GM23338 (cell line): ENCODE data around the gene PRKCD. TPM values are rescaled to one million over a fixed set of nuclear protein-coding genes. Genes with fewer than 3 reads are reported as not detected.

Experiments
- ATAC-seq: fragments of 200-7000 bp; cut with Tn5 transposase; 3 replicates; pipeline ENCODE4 v1.9.1; 2020
- DNase-seq: peaks from one replicate; pipeline ENCODE4 v3.0.0-alpha.2; 2015; ENCODE audit warnings: low spot score
- H2AFZ ChIP-seq: fragments of 200-600 bp; sonication (generic); 2 replicates; pipeline ENCODE4 v1.8.0; 2016; ENCODE audit warnings: antibody characterized with exemption, mild to moderate bottlenecking, moderate library complexity
- H3F3A ChIP-seq: fragments of 200-600 bp; sonication (generic); replicated peaks from 2 replicates; pipeline ENCODE4 v1.8.0; 2017; ENCODE audit warnings: antibody characterized with exemption, mixed run types, low read depth
- H3K27ac ChIP-seq: fragments of 200-600 bp; sonication (generic); 2 replicates; pipeline ENCODE4 v1.6.1; 2016; ENCODE audit warnings: low read depth
- H3K27me3 ChIP-seq: fragments of 200-600 bp; sonication (generic); 2 replicates; pipeline ENCODE4 v1.8.0; 2016; ENCODE audit warnings: mild to moderate bottlenecking, mixed run types, moderate library complexity; ENCODE audit not compliant: insufficient read depth
- H3K36me3 ChIP-seq: fragments of 200-600 bp; sonication (generic); 2 replicates; pipeline ENCODE4 v1.8.0; 2016; ENCODE audit warnings: mild to moderate bottlenecking; ENCODE audit not compliant: insufficient read depth
- H3K4me1 ChIP-seq: fragments of 200-600 bp; sonication (generic); 2 replicates; pipeline ENCODE4 v1.8.0; 2016; ENCODE audit warnings: mild to moderate bottlenecking, moderate library complexity; ENCODE audit not compliant: insufficient read depth
- H3K4me2 ChIP-seq: fragments of 200-600 bp; sonication (generic); 2 replicates; pipeline ENCODE4 v1.7.1; 2017; ENCODE audit warnings: mixed run types
- H3K4me3 ChIP-seq: fragments of 200-600 bp; sonication (generic); 2 replicates; pipeline ENCODE4 v1.6.1; 2016; ENCODE audit warnings: mixed run types
- H3K79me2 ChIP-seq: fragments of 200-600 bp; sonication (generic); replicated peaks from 2 replicates; pipeline ENCODE4 v1.8.0; 2017; ENCODE audit warnings: mild to moderate bottlenecking; ENCODE audit not compliant: insufficient read depth
- H3K9me2 ChIP-seq: fragments of 200-600 bp; sonication (generic); 2 replicates; pipeline ENCODE4 v1.8.0; 2017; ENCODE audit not compliant: insufficient read depth
- H4K20me1 ChIP-seq: fragments of 200-600 bp; sonication (generic); replicated peaks from 2 replicates; pipeline ENCODE4 v1.8.0; 2017; ENCODE audit warnings: mild to moderate bottlenecking; ENCODE audit not compliant: insufficient read depth
- H3K27ac Mint-ChIP-seq: 2 replicates; pipeline ENCODE4 v1.8.0; 2020; ENCODE audit warnings: inconsistent platforms, mild to moderate bottlenecking, moderate library complexity, mixed read lengths
- H3K27me3 Mint-ChIP-seq: 3 replicates; pipeline ENCODE4 v1.8.0; 2022; ENCODE audit warnings: low read depth, mild to moderate bottlenecking, moderate library complexity, mixed read lengths, inconsistent platforms; ENCODE audit not compliant: insufficient read depth, poor library complexity
- H3K36me3 Mint-ChIP-seq: 3 replicates; pipeline ENCODE4 v1.8.0; 2021; ENCODE audit warnings: low read depth, mild to moderate bottlenecking, inconsistent platforms, moderate library complexity, mixed read lengths
- H3K4me1 Mint-ChIP-seq: 3 replicates; pipeline ENCODE4 v1.8.0; 2020; ENCODE audit warnings: mild to moderate bottlenecking, inconsistent platforms, mixed read lengths
- H3K4me3 Mint-ChIP-seq: 3 replicates; pipeline ENCODE4 v1.8.0; 2021; ENCODE audit warnings: moderate library complexity, mild to moderate bottlenecking, inconsistent platforms, mixed read lengths
- H3K9me3 Mint-ChIP-seq: 3 replicates; pipeline ENCODE4 v1.8.0; 2020; ENCODE audit warnings: moderate library complexity, mild to moderate bottlenecking, inconsistent platforms, mixed read lengths
- CREB1 ChIP-seq: fragments of 250-450 bp; sonication (Bioruptor Pico); IDR thresholded peaks from 2 replicates; pipeline ENCODE4 v1.5.0; 2020; ENCODE audit warnings: low read depth, mild to moderate bottlenecking, moderate library complexity
- CTCF ChIP-seq, 2 experiments: fragments of 200-600 bp in 1 of 2; sonication (generic) in 1 of 2; conservative IDR thresholded peaks; 2 replicates each; pipeline versions ENCODE4 v1.5.1 to v1.6.1; 2016 to 2017; ENCODE audit warnings: antibody characterized with exemption in 2 of 2, low read depth in 2 of 2, mild to moderate bottlenecking in 2 of 2, moderate library complexity in 1 of 2
- ETS1 ChIP-seq: IDR thresholded peaks from 2 replicates; pipeline ENCODE4 v1.6.1; 2016; ENCODE audit warnings: antibody characterized with exemption
- EZH2 ChIP-seq: fragments of 200-600 bp; sonication (generic); IDR thresholded peaks from one replicate; pipeline ENCODE4 v1.8.0; 2017; ENCODE audit warnings: antibody characterized with exemption, mild to moderate bottlenecking, low read depth; ENCODE audit not compliant: unreplicated experiment
- EZH2phosphoT487 ChIP-seq: fragments of 200-600 bp; sonication (generic); IDR thresholded peaks from one replicate; pipeline ENCODE4 v1.8.1; 2018; ENCODE audit warnings: antibody characterized with exemption; ENCODE audit not compliant: unreplicated experiment
- JUNB ChIP-seq: IDR thresholded peaks from one replicate; pipeline ENCODE4 v1.6.1; 2016; ENCODE audit warnings: antibody characterized with exemption; ENCODE audit not compliant: unreplicated experiment
- NANOG ChIP-seq: IDR thresholded peaks from 2 replicates; pipeline ENCODE4 v1.6.1; 2016; ENCODE audit warnings: antibody characterized with exemption, borderline replicate concordance
- POLR2AphosphoS5 ChIP-seq: IDR thresholded peaks from 2 replicates; pipeline ENCODE4 v1.6.1; 2016; ENCODE audit warnings: antibody characterized with exemption, low read depth
- REST ChIP-seq: IDR thresholded peaks from one replicate; pipeline ENCODE4 v1.6.1; 2018; ENCODE audit warnings: antibody characterized with exemption; ENCODE audit not compliant: unreplicated experiment
- STAT1 ChIP-seq: IDR thresholded peaks from one replicate; pipeline ENCODE4 v1.6.1; 2016; ENCODE audit warnings: antibody characterized with exemption; ENCODE audit not compliant: unreplicated experiment
- ZNF114 ChIP-seq: fragments of 250-450 bp; sonication (Bioruptor Pico); IDR thresholded peaks from 2 replicates; pipeline ENCODE4 v1.5.0; 2020; ENCODE audit warnings: mild to moderate bottlenecking, moderate library complexity
- ZNF331 ChIP-seq: fragments of 250-450 bp; sonication (Bioruptor Pico); IDR thresholded peaks from 2 replicates; pipeline ENCODE4 v1.5.0; 2020; ENCODE audit warnings: low read depth, mild to moderate bottlenecking, moderate library complexity
- ZNF462 ChIP-seq: fragments of 250-450 bp; sonication (Bioruptor Pico); IDR thresholded peaks from 2 replicates; pipeline ENCODE4 v1.5.0; 2020; ENCODE audit warnings: mild to moderate bottlenecking, moderate library complexity
- polyA plus RNA-seq: library from polyadenylated mRNA; unstranded; fragments of >200 nt; fragmentation: Nextera tagmentation; extraction: Ambion mirVana; gene quantifications from 2 replicates; pipeline ENCODE4 v1.2.1, GENCODE V29; 2016
- total RNA-seq: library from RNA; depleted of rRNA; stranded (reverse); fragments of >200 nt; shearing (Covaris generic); gene quantifications from 2 replicates; pipeline ENCODE4 v1.2.3, GENCODE V29; 2014

PRKCD gene
- total and polyA plus RNA-seq, 2 experiments from 2014 or later, result 11.3 to 11.8 TPM

GRCh38 chr3:53218131-53218530 is 57.1 kb downstream of the PRKCD start:
- DNase-seq (no peak), ATAC-seq (no peak)
- TF ChIP-seq ETS1, result no peak
- TF ChIP-seq JUNB, result no peak
- TF ChIP-seq EZH2phosphoT487, result no peak
- TF ChIP-seq ZNF114 (CRISPR knock-in tag), result no peak
- no peak for TF ChIP-seq NANOG
- TF ChIP-seq CTCF (conservative IDR thresholded peaks at IDR 0.05; ENCODE audit: low read depth in 2 of 2), result no peak
- TF ChIP-seq ZNF331 (CRISPR knock-in tag), result no peak
- TF ChIP-seq ZNF462 (CRISPR knock-in tag), result no peak
- no peak for TF ChIP-seq EZH2
- no peak for TF ChIP-seq STAT1
- TF ChIP-seq REST, result no peak
- no peak for TF ChIP-seq CREB1
- no peak for TF ChIP-seq POLR2AphosphoS5

More at GRCh38 chr3:53218131-53218530, 57.1 kb downstream of the PRKCD start:
- H3K27ac ChIP-seq, result no peak overlapping the region
- no peak overlapping the region for H3K27ac Mint-ChIP-seq
- H3K9me2 ChIP-seq, result no peaks in the 10 kb centered on the region
- no peak overlapping the region for H3K4me2 ChIP-seq
- H3F3A ChIP-seq, result peaks cover 26% of the 10 kb centered on the region; the same call in 1 of the 2 replicates
- H3K4me1 ChIP-seq, result no peaks in the 10 kb centered on the region
- 0 out of 3 replicates have a peak, but pooled peaks cover 3% of the 10 kb centered on the region for H3K9me3 Mint-ChIP-seq
- peaks cover 52% of the 10 kb centered on the region for H3K27me3 Mint-ChIP-seq
- no peak overlapping the region for H3K4me3 ChIP-seq
- no peaks in the 10 kb centered on the region for H3K36me3 ChIP-seq
- H3K79me2 ChIP-seq, result no peaks in the 10 kb centered on the region
- no peak overlapping the region for H2AFZ ChIP-seq
- no peaks in the 10 kb centered on the region for H3K27me3 ChIP-seq
- no peaks in the 10 kb centered on the region for H4K20me1 ChIP-seq
- H3K36me3 Mint-ChIP-seq, result peaks cover 19% of the 10 kb centered on the region
- H3K4me3 Mint-ChIP-seq, result no peak overlapping the region
- H3K4me1 Mint-ChIP-seq, result peaks cover 5% of the 10 kb centered on the region
